Choroid plexus epithelial cell (primary cell): ENCODE results near the gene ABTB1.

Source experiments
- DNase-seq: peaks from one replicate; pipeline ENCODE4 v3.0.0-alpha.2; 2010; ENCODE audit warnings: low read depth
- H3K4me3 ChIP-seq: 2 replicates; pipeline ENCODE4 v1.5.1; 2011; ENCODE audit warnings: low read depth, mild to moderate bottlenecking, control low read depth, low read length, moderate library complexity
- CTCF ChIP-seq: conservative IDR thresholded peaks from 2 replicates; pipeline ENCODE4 v1.5.1; 2011; ENCODE audit warnings: low read depth, mild to moderate bottlenecking, control low read depth, inconsistent platforms, low read length, moderate library complexity

The ABTB1 gene

GRCh38 chr3:127658234-127658633 is 14.5 kb upstream of the ABTB1 start:
- no peak for TF ChIP-seq CTCF
- DNase-seq: peak; percentile 11

GRCh38 chr3:127660621-127661251 is 12.0 kb upstream of the ABTB1 start:
- H3K4me3 ChIP-seq: no peak overlapping the region
- DNase-seq: no peak
- TF ChIP-seq CTCF: no peak

More at GRCh38 chr3:127658234-127658633, 14.5 kb upstream of the ABTB1 start:
- no peak overlapping the region for H3K4me3 ChIP-seq

- no peak for TF ChIP-seq CTCF
- DNase-seq: no peak
- H3K4me3 ChIP-seq: no peak overlapping the region
These were observed 11.2 kb upstream of the ABTB1 start for GRCh38 chr3:127661600-127661999.

GRCh38 chr3:127662001-127662469 is 10.7 kb upstream of the ABTB1 start:
- no peak for DNase-seq
- no peak overlapping the region for H3K4me3 ChIP-seq
- TF ChIP-seq CTCF: no peak

- DNase-seq: no peak
- no peak for TF ChIP-seq CTCF
- no peak overlapping the region for H3K4me3 ChIP-seq
These were observed 9.6 kb upstream of the ABTB1 start for GRCh38 chr3:127663151-127663550.

GRCh38 chr3:127665165-127665564 is 7.6 kb upstream of the ABTB1 start:
- no peak overlapping the region for H3K4me3 ChIP-seq
- DNase-seq: no peak
- TF ChIP-seq CTCF: no peak

- DNase-seq: no peak
- H3K4me3 ChIP-seq: no peak overlapping the region
- TF ChIP-seq CTCF: no peak
These were observed 7.2 kb upstream of the ABTB1 start for GRCh38 chr3:127665586-127665985.
